ENCODE data around the gene NDOR1.
A peak's percentile ranks its signal among the peaks of the same experiment; 100 is the strongest.

The NDOR1 gene

GRCh38 chr9:137188490-137189296 lies 16.8 kb upstream of the NDOR1 start, which contains the start of the genes ANAPC2 and SSNA1:
Gene ANAPC2 (minus strand): TSS chr9:137188560. CDS start chr9:137188532, 28 bp downstream.
Gene SSNA1 (plus strand): TSS chr9:137188676. CDS start chr9:137188727, 51 bp downstream.
- TF ChIP-seq, protein P1, sequence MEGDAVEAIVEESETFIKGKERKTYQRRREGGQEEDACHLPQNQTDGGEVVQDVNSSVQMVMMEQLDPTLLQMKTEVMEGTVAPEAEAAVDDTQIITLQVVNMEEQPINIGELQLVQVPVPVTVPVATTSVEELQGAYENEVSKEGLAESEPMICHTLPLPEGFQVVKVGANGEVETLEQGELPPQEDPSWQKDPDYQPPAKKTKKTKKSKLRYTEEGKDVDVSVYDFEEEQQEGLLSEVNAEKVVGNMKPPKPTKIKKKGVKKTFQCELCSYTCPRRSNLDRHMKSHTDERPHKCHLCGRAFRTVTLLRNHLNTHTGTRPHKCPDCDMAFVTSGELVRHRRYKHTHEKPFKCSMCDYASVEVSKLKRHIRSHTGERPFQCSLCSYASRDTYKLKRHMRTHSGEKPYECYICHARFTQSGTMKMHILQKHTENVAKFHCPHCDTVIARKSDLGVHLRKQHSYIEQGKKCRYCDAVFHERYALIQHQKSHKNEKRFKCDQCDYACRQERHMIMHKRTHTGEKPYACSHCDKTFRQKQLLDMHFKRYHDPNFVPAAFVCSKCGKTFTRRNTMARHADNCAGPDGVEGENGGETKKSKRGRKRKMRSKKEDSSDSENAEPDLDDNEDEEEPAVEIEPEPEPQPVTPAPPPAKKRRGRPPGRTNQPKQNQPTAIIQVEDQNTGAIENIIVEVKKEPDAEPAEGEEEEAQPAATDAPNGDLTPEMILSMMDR (IDR thresholded peaks at IDR 0.05) = peak; percentile 28
- Histone ChIP-seq H3K27me3 (ENCODE audit: control insufficient read depth, insufficient read depth, low read length) (no peaks in the 10 kb centered on the region), H3K36me3 (ENCODE audit: control insufficient read depth, insufficient read depth, low read length) (no peaks in the 10 kb centered on the region), H3K4me2 (ENCODE audit: low read length) (peak within 1 kb of the TSS; percentile 99), H2AFZ (peak within 1 kb of the TSS; percentile 90), H3K9me3 (ENCODE audit: control insufficient read depth, low read length) (no peaks in the 10 kb centered on the region), H3K4me3 (ENCODE audit: low read depth, low read length) (peak within 1 kb of the TSS; percentile 97), H3K9ac (peak within 1 kb of the TSS; percentile 37), H3K79me2 (peaks cover 4% of the 10 kb centered on the region), H3K27ac (peak within 1 kb of the TSS; percentile 87), H3K4me1 (peaks cover 8% of the 10 kb centered on the region)

- Histone ChIP-seq H2AFZ (peak overlapping the region; percentile 90), H3K4me2 (ENCODE audit: low read length) (peak overlapping the region; percentile 91), H3K9me3 (ENCODE audit: control insufficient read depth, low read length) (no peaks in the 10 kb centered on the region), H3K27ac (peak overlapping the region; percentile 87), H3K79me2 (peaks cover 4% of the 10 kb centered on the region), H3K9ac (no peak overlapping the region), H3K36me3 (ENCODE audit: control insufficient read depth, insufficient read depth, low read length) (no peaks in the 10 kb centered on the region), H3K4me1 (peaks cover 8% of the 10 kb centered on the region), H3K4me3 (ENCODE audit: low read depth, low read length) (peak overlapping the region; percentile 97), H3K27me3 (ENCODE audit: control insufficient read depth, insufficient read depth, low read length) (no peaks in the 10 kb centered on the region)
- TF ChIP-seq, protein P1 (IDR thresholded peaks at IDR 0.05) = no peak
These were observed 15.9 kb upstream of the NDOR1 start for GRCh38 chr9:137189297-137190295.

DNA sequence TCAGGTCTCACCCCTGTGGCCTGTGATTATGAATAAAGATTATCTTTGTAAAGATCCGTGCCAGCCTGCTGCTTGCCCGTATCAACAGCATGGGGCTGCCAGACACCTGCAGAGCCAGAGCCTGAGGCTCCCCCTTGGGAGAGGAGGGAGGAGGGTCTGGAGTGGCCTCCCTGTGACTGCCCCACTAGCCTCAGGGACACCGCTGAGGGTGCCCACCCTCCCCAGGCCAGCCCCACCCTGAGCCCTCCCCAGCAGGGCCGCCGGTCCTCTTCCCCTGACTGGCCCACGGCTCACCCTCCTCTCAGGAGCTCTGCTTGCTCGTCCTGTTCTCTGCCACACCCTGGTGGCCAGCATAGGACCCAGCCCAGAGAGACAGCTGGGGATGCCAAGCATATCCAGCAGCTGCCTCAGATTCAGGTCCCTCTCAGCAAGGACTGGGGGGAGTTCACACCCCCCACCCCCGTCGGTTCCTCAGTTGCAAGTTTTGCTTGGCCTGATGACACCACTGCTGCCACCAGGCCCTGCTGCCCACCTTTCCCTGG lies 15.1 kb upstream of the NDOR1 start:
- peaks cover 4% of the 10 kb centered on the region for H3K79me2 ChIP-seq
- no peak overlapping the region for H3K4me2 ChIP-seq (ENCODE audit: low read length)
- TF ChIP-seq, protein P1 (IDR thresholded peaks at IDR 0.05) = no peak
- H2AFZ ChIP-seq = no peak overlapping the region
- H3K27ac ChIP-seq = no peak overlapping the region
- no peaks in the 10 kb centered on the region for H3K27me3 ChIP-seq (ENCODE audit: control insufficient read depth, insufficient read depth, low read length)
- H3K9ac ChIP-seq = no peak overlapping the region
- no peaks in the 10 kb centered on the region for H3K36me3 ChIP-seq (ENCODE audit: control insufficient read depth, insufficient read depth, low read length)
- peaks cover 8% of the 10 kb centered on the region for H3K4me1 ChIP-seq
- H3K9me3 ChIP-seq (ENCODE audit: control insufficient read depth, low read length) = no peaks in the 10 kb centered on the region
- no peak overlapping the region for H3K4me3 ChIP-seq (ENCODE audit: low read depth, low read length)

DNA sequence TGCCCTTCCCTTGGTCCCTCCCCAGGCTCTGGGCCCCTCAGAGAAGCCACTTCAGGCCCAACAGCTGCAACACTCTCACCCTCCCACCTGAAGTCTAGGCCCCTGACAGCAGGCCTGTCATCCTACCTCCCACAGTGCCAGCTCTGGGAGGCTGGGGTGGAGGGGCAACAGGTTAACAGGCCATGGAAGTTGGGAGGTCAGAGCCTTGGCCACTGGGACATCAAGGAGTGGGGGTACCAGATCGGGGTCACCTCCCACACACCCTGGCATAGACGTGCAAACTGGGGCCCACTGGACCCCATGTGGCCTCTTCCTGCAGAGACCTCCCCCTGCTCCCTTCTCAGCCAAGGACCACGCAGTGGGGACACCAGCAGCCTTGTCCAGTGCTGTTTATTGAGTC lies 14.3 kb upstream of the NDOR1 start:
- Histone ChIP-seq H3K36me3 (ENCODE audit: control insufficient read depth, insufficient read depth, low read length) (no peaks in the 10 kb centered on the region), H3K4me1 (peaks cover 8% of the 10 kb centered on the region), H3K27ac (no peak overlapping the region), H3K27me3 (ENCODE audit: control insufficient read depth, insufficient read depth, low read length) (no peaks in the 10 kb centered on the region), H3K4me2 (ENCODE audit: low read length) (no peak overlapping the region), H3K79me2 (peaks cover 6% of the 10 kb centered on the region), H3K9me3 (ENCODE audit: control insufficient read depth, low read length) (no peaks in the 10 kb centered on the region), H3K9ac (no peak overlapping the region), H3K4me3 (ENCODE audit: low read depth, low read length) (no peak overlapping the region), H2AFZ (no peak overlapping the region)
- TF ChIP-seq, protein P1 (IDR thresholded peaks at IDR 0.05) = no peak
